MM.1S (cell line): ENCODE measurements around the gene ALAS1.

Source experiments
- DNase-seq: peaks from one replicate; pipeline ENCODE4 v3.0.0-alpha.2; 2015
- H2AFZ ChIP-seq: fragments of 300-600 bp; sonication (generic); 2 replicates; pipeline ENCODE4 v1.6.0; 2016; ENCODE audit warnings: antibody characterized with exemption, low read length
- H3F3A ChIP-seq: fragments of 300-600 bp; sonication (generic); 2 replicates; pipeline ENCODE4 v1.6.1; 2016; ENCODE audit warnings: mild to moderate bottlenecking, antibody characterized with exemption, low read length, moderate library complexity, mixed read lengths; ENCODE audit not compliant: insufficient read depth
- H3K27ac ChIP-seq: fragments of 300-600 bp; sonication (generic); 2 replicates; pipeline ENCODE4 v1.5.1; 2016; ENCODE audit warnings: mild to moderate bottlenecking, low read length
- H3K27me3 ChIP-seq: fragments of 300-600 bp; sonication (generic); replicated peaks from 2 replicates; pipeline ENCODE4 v1.6.0; 2016; ENCODE audit warnings: low read length; ENCODE audit not compliant: insufficient read depth
- H3K36me3 ChIP-seq: fragments of 300-600 bp; sonication (generic); replicated peaks from 2 replicates; pipeline ENCODE4 v1.6.1; 2016; ENCODE audit warnings: mild to moderate bottlenecking, low read length, mixed read lengths; ENCODE audit not compliant: insufficient read depth
- H3K4me1 ChIP-seq: fragments of 300-600 bp; sonication (generic); 2 replicates; pipeline ENCODE4 v1.6.1; 2016; ENCODE audit warnings: low read length, mixed read lengths
- H3K4me2 ChIP-seq: fragments of 300-600 bp; sonication (generic); 2 replicates; pipeline ENCODE4 v1.6.0; 2016; ENCODE audit warnings: low read depth, low read length
- H3K4me3 ChIP-seq: fragments of 300-600 bp; sonication (generic); 2 replicates; pipeline ENCODE4 v1.5.1; 2016; ENCODE audit warnings: low read length, mixed read lengths
- H3K79me2 ChIP-seq: fragments of 300-600 bp; sonication (generic); 2 replicates; pipeline ENCODE4 v1.6.1; 2016; ENCODE audit warnings: mixed run types, low read length, mixed read lengths
- H3K9ac ChIP-seq: fragments of 300-600 bp; sonication (generic); 2 replicates; pipeline ENCODE4 v1.6.1; 2016; ENCODE audit warnings: low read length, mixed read lengths
- H3K9me2 ChIP-seq: fragments of 300-600 bp; sonication (generic); replicated peaks from 2 replicates; pipeline ENCODE4 v1.6.1; 2016; ENCODE audit warnings: mild to moderate bottlenecking, low read length, mixed read lengths; ENCODE audit not compliant: insufficient read depth
- H3K9me3 ChIP-seq: fragments of 300-600 bp; sonication (generic); replicated peaks from 2 replicates; pipeline ENCODE4 v1.6.1; 2016; ENCODE audit warnings: mild to moderate bottlenecking, low read length, mixed read lengths; ENCODE audit not compliant: insufficient read depth
- H4K20me1 ChIP-seq: fragments of 300-600 bp; sonication (generic); 2 replicates; pipeline ENCODE4 v1.6.1; 2016; ENCODE audit warnings: mild to moderate bottlenecking, low read length, moderate library complexity, mixed read lengths; ENCODE audit not compliant: insufficient read depth
- CTCF ChIP-seq: fragments of 300-600 bp; sonication (generic); IDR thresholded peaks from 2 replicates; pipeline ENCODE4 v1.5.1; 2016; ENCODE audit warnings: antibody characterized with exemption, low read length, mixed read lengths
- EZH2 ChIP-seq: fragments of 300-600 bp; sonication (generic); optimal IDR thresholded peaks from 2 replicates; pipeline ENCODE3; 2017; ENCODE audit warnings: low read depth, mild to moderate bottlenecking, antibody characterized with exemption, low read length, mixed read lengths
- EZH2phosphoT487 ChIP-seq: fragments of 300-600 bp; sonication (generic); IDR thresholded peaks from 2 replicates; pipeline ENCODE4 v1.6.1; 2018; ENCODE audit warnings: antibody characterized with exemption, low read length

The ALAS1 gene

GRCh38 chr3:52185311-52185710, 12.6 kb upstream of the ALAS1 start:
- no peaks in the 10 kb centered on the region for H3K4me1 ChIP-seq
- H2AFZ ChIP-seq, result no peak overlapping the region
- H3K9me2 ChIP-seq, result no peaks in the 10 kb centered on the region
- H3K4me2 ChIP-seq, result no peak overlapping the region
- H3K4me3 ChIP-seq, result no peak overlapping the region
- DNase-seq, result no peak
- H3K36me3 ChIP-seq, result no peaks in the 10 kb centered on the region
- H3K9ac ChIP-seq, result no peak overlapping the region
- H4K20me1 ChIP-seq, result no peaks in the 10 kb centered on the region
- no peak overlapping the region for H3K27ac ChIP-seq
- H3K79me2 ChIP-seq, result no peaks in the 10 kb centered on the region
- TF ChIP-seq EZH2phosphoT487 (no peak), CTCF (no peak), EZH2 (no peak)
- H3F3A ChIP-seq, result no peaks in the 10 kb centered on the region
- no peaks in the 10 kb centered on the region for H3K9me3 ChIP-seq
- no peaks in the 10 kb centered on the region for H3K27me3 ChIP-seq

GRCh38 chr3:52185837-52186236, 12.1 kb upstream of the ALAS1 start:
- no peak for TF ChIP-seq CTCF
- no peak for TF ChIP-seq EZH2phosphoT487
- TF ChIP-seq EZH2, result no peak
- H4K20me1 ChIP-seq, result no peaks in the 10 kb centered on the region
- H3K27ac ChIP-seq, result no peak overlapping the region
- H3K9ac ChIP-seq, result no peak overlapping the region
- H3K9me3 ChIP-seq, result no peaks in the 10 kb centered on the region
- no peaks in the 10 kb centered on the region for H3K36me3 ChIP-seq
- no peak overlapping the region for H3K4me3 ChIP-seq
- no peaks in the 10 kb centered on the region for H3K27me3 ChIP-seq
- no peak for DNase-seq
- H3K4me1 ChIP-seq, result no peaks in the 10 kb centered on the region
- no peaks in the 10 kb centered on the region for H3K9me2 ChIP-seq
- H2AFZ ChIP-seq, result no peak overlapping the region
- H3K4me2 ChIP-seq, result no peak overlapping the region
- no peaks in the 10 kb centered on the region for H3K79me2 ChIP-seq
- H3F3A ChIP-seq, result no peaks in the 10 kb centered on the region

GRCh38 chr3:52186729-52187128, 11.2 kb upstream of the ALAS1 start:
- Histone ChIP-seq H3K36me3 (no peaks in the 10 kb centered on the region), H3K9me3 (no peaks in the 10 kb centered on the region), H3K9me2 (no peaks in the 10 kb centered on the region), H3K27me3 (no peaks in the 10 kb centered on the region), H3K4me2 (no peak overlapping the region), H2AFZ (no peak overlapping the region), H3K79me2 (no peaks in the 10 kb centered on the region), H4K20me1 (no peaks in the 10 kb centered on the region), H3F3A (no peaks in the 10 kb centered on the region), H3K9ac (no peak overlapping the region), H3K27ac (no peak overlapping the region), H3K4me1 (no peaks in the 10 kb centered on the region), H3K4me3 (no peak overlapping the region)
- TF ChIP-seq CTCF, result no peak
- TF ChIP-seq EZH2phosphoT487, result no peak
- no peak for TF ChIP-seq EZH2
- DNase-seq, result no peak
